ENCODE data around the gene COLQ.

DNA sequence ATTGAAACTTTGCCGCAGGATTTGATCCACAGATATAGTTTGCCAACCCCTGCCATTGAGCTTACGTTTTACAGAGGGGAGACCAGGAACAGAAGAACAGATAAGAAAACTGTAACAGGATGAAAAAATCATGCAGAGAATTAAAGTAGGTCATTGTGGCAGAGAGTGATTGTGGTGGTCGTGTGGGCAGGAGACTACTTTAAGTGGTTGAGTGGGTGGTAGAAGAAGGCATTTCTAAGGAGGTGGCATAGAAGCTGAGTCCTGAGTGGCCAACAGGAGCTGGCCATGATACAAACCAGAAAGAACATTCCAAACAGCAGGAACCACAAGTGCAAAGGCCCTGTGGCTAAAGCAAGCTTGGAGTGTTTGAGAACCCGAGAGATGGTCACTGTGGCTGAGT is 34.5 kb downstream of the COLQ start:
- TF ChIP-seq, protein P1, sequence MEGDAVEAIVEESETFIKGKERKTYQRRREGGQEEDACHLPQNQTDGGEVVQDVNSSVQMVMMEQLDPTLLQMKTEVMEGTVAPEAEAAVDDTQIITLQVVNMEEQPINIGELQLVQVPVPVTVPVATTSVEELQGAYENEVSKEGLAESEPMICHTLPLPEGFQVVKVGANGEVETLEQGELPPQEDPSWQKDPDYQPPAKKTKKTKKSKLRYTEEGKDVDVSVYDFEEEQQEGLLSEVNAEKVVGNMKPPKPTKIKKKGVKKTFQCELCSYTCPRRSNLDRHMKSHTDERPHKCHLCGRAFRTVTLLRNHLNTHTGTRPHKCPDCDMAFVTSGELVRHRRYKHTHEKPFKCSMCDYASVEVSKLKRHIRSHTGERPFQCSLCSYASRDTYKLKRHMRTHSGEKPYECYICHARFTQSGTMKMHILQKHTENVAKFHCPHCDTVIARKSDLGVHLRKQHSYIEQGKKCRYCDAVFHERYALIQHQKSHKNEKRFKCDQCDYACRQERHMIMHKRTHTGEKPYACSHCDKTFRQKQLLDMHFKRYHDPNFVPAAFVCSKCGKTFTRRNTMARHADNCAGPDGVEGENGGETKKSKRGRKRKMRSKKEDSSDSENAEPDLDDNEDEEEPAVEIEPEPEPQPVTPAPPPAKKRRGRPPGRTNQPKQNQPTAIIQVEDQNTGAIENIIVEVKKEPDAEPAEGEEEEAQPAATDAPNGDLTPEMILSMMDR (conservative IDR thresholded peaks at IDR 0.05; ENCODE audit: low read depth, low read length), result no peak
- no peak for TF ChIP-seq EZH2 (IDR thresholded peaks at IDR 0.05; ENCODE audit: low read length, unreplicated experiment)
